Stomach (tissue), 4 donors: Measurements from ENCODE around the gene DUSP18.

Source experiments
- EP300 ChIP-seq: sonication (generic); formaldehyde crosslinking; IDR thresholded peaks from one replicate; pipeline ENCODE4 v1.6.1; 2017; ENCODE audit warnings: antibody characterized with exemption
- POLR2AphosphoS5 ChIP-seq, 3 donors: sonication (generic); formaldehyde crosslinking; IDR thresholded peaks; one replicate each; pipeline ENCODE4 v1.6.1; 2016; ENCODE audit warnings: antibody characterized with exemption in 3 of 3

- TF ChIP-seq POLR2AphosphoS5 (IDR thresholded peaks at IDR 0.05), result no peak
- no peak for TF ChIP-seq EP300
These were observed 53.4 kb downstream of the DUSP18 start for GRCh38 chr22:30614268-30614667.
